HG03558 (cell line): Measurements from ENCODE around the gene FBXO7.
"Not testable (repeated sequence)": the region's sequence is repeated elsewhere in the genome, so short reads cannot be mapped to it uniquely, and the experiment has no call there.

Source experiments
- ATAC-seq: cut with Tn5 transposase; IDR thresholded peaks from one replicate; pipeline ENCODE4 v1.9.1; 2021; ENCODE audit warnings: moderate number of reproducible peaks; ENCODE audit not compliant: unreplicated experiment; ENCODE audit errors: extremely low read depth

FBXO7 gene

GRCh38 chr22:32474635-32475467 is at the start of gene FBXO7:
TSS of gene FBXO7 (plus strand) at chr22:32474811. CDS start at chr22:32475003, 192 bp downstream.
- ATAC-seq: no peak

- no peak for ATAC-seq
Observed at GRCh38 chr22:32426881-32427280, 47.7 kb upstream of the FBXO7 start.

- no peak for ATAC-seq
Observed at GRCh38 chr22:32430352-32430751, 44.3 kb upstream of the FBXO7 start.

- ATAC-seq: no peak
Observed at GRCh38 chr22:32444068-32444467, 30.5 kb upstream of the FBXO7 start.

- ATAC-seq: no peak
Observed at GRCh38 chr22:32446321-32446720, 28.3 kb upstream of the FBXO7 start.

GRCh38 chr22:32448980-32449379 is 25.6 kb upstream of the FBXO7 start:
- ATAC-seq: no peak

GRCh38 chr22:32457031-32457430 is 17.6 kb upstream of the FBXO7 start:
- no peak for ATAC-seq

GRCh38 chr22:32462452-32462851 is 12.2 kb upstream of the FBXO7 start:
- no peak for ATAC-seq

GRCh38 chr22:32465661-32466060 is 8.9 kb upstream of the FBXO7 start:
- no peak for ATAC-seq

GRCh38 chr22:32466496-32466895 is 8.1 kb upstream of the FBXO7 start:
- no peak for ATAC-seq

- ATAC-seq: no peak
Observed at GRCh38 chr22:32469799-32470212, 4.8 kb upstream of the FBXO7 start.

GRCh38 chr22:32473388-32473952 is 1.1 kb upstream of the FBXO7 start:
- ATAC-seq: no peak

GRCh38 chr22:32475468-32476010 is 928 bp downstream of the FBXO7 start:
- ATAC-seq: no peak

- ATAC-seq: no peak
Observed at GRCh38 chr22:32476281-32477195, 1.9 kb downstream of the FBXO7 start.

GRCh38 chr22:32477596-32477995 is 3.0 kb downstream of the FBXO7 start:
- no peak for ATAC-seq

- ATAC-seq: not testable (repeated sequence)
Observed at GRCh38 chr22:32478552-32478951, 3.9 kb downstream of the FBXO7 start.

- no peak for ATAC-seq
Observed at GRCh38 chr22:32478994-32479393, 4.4 kb downstream of the FBXO7 start.

- ATAC-seq: no peak
Observed at GRCh38 chr22:32480238-32480637, 5.6 kb downstream of the FBXO7 start.

- no peak for ATAC-seq
Observed at GRCh38 chr22:32482708-32483107, 8.1 kb downstream of the FBXO7 start.

GRCh38 chr22:32486656-32487390 is 12.2 kb downstream of the FBXO7 start:
- ATAC-seq: no peak
